GM18867 (cell line): ENCODE measurements around the gene MAPK14.

Source experiments
- ATAC-seq: cut with Tn5 transposase; IDR thresholded peaks from one replicate; pipeline ENCODE4 v1.9.1; 2021; ENCODE audit warnings: mild to moderate bottlenecking, moderate library complexity; ENCODE audit not compliant: unreplicated experiment

Gene MAPK14

GRCh38 chr6:36098253-36098919 lies 70.8 kb downstream of the MAPK14 start:
- no peak for ATAC-seq

- ATAC-seq: no peak
Measured at GRCh38 chr6:36098920-36099647, 71.5 kb downstream of the MAPK14 start.

GRCh38 chr6:36099869-36100483 lies 72.4 kb downstream of the MAPK14 start:
- no peak for ATAC-seq

GRCh38 chr6:36101691-36102090 lies 74.1 kb downstream of the MAPK14 start:
- ATAC-seq: no peak

- no peak for ATAC-seq
Measured at GRCh38 chr6:36102853-36103252, 75.2 kb downstream of the MAPK14 start.

GRCh38 chr6:36104836-36105235 lies 77.2 kb downstream of the MAPK14 start:
- ATAC-seq: no peak

GRCh38 chr6:36109092-36109491 lies 81.5 kb downstream of the MAPK14 start:
- no peak for ATAC-seq

GRCh38 chr6:36110050-36110449 lies 82.4 kb downstream of the MAPK14 start:
- no peak for ATAC-seq

GRCh38 chr6:36110863-36111262 lies 83.3 kb downstream of the MAPK14 start:
- ATAC-seq: no peak

- ATAC-seq: no peak
Measured at GRCh38 chr6:36111526-36111925, 83.9 kb downstream of the MAPK14 start.

GRCh38 chr6:36113049-36113448 lies 85.4 kb downstream of the MAPK14 start:
- no peak for ATAC-seq

- no peak for ATAC-seq
Measured at GRCh38 chr6:36113703-36114102, 86.1 kb downstream of the MAPK14 start.

GRCh38 chr6:36114798-36115408 lies 87.3 kb downstream of the MAPK14 start:
- peak; percentile 61 for ATAC-seq

GRCh38 chr6:36115412-36115811 lies 87.8 kb downstream of the MAPK14 start:
- ATAC-seq: no peak

- ATAC-seq: no peak
Measured at GRCh38 chr6:36116066-36116864, 88.7 kb downstream of the MAPK14 start.

- ATAC-seq: no peak
Measured at GRCh38 chr6:36116943-36117342, 89.3 kb downstream of the MAPK14 start.

- ATAC-seq: no peak
Measured at GRCh38 chr6:36117658-36118549, 90.3 kb downstream of the MAPK14 start.

- no peak for ATAC-seq
Measured at GRCh38 chr6:36118550-36119107, 91.0 kb downstream of the MAPK14 start.

GRCh38 chr6:36119209-36119608 lies 91.6 kb downstream of the MAPK14 start:
- no peak for ATAC-seq

- ATAC-seq: no peak
Measured at GRCh38 chr6:36120018-36120417, 92.4 kb downstream of the MAPK14 start.
